B cell (primary cell): ENCODE results near the gene TMEM139. TPM values are rescaled to one million over a fixed set of nuclear protein-coding genes. Genes with fewer than 3 reads are reported as not detected.

Experiments
- ATAC-seq: fragments of 200-7000 bp; cut with Tn5 transposase; one replicate; pipeline ENCODE4 v1.10.0; 2021; ENCODE audit warnings: low read depth, mild to moderate bottlenecking, moderate number of reproducible peaks, moderate library complexity
- CTCF ChIA-PET: fragments of 350-600 bp; sonication (Branson Sonifier 250); formaldehyde crosslinking; loops from one replicate; lab custom pipeline; 2021; ENCODE audit warnings: antibody characterized with exemption, inconsistent platforms; lab: Charles Lee
- POLR2A ChIA-PET: fragments of 350-600 bp; sonication (Branson Sonifier 250); formaldehyde crosslinking; loops from one replicate; lab custom pipeline; 2021; ENCODE audit warnings: antibody characterized with exemption; lab: Charles Lee
- DNase-seq: peaks from one replicate; pipeline ENCODE4 v3.0.0; 2013
- H2AFZ ChIP-seq: 2 replicates; pipeline ENCODE4 v1.6.1; 2012; ENCODE audit warnings: mild to moderate bottlenecking, low read depth, low read length; ENCODE audit not compliant: insufficient read depth, poor library complexity, severe bottlenecking
- H3K27ac ChIP-seq, 2 donors: 1 replicate in 1 of 2; 2 replicates in 1 of 2; pipeline ENCODE4 v1.5.1; 2012 to 2013; ENCODE audit warnings: low read length in 2 of 2, mild to moderate bottlenecking in 2 of 2, moderate library complexity in 1 of 2
- H3K27me3 ChIP-seq, 4 experiments: fragments of 200-600 bp in 1 of 4; sonication (generic) in 1 of 4; replicated peaks in 1 of 4; 1 replicate in 2 of 4; 2 replicates in 2 of 4; pipeline versions ENCODE4 v1.6.1 to v1.7.0; 2013 to 2016; ENCODE audit warnings: low read length in 3 of 4, mild to moderate bottlenecking in 2 of 4, mixed read lengths in 1 of 4, moderate library complexity in 1 of 4; ENCODE audit not compliant: insufficient read depth in 4 of 4, control insufficient read depth in 3 of 4; ENCODE audit errors: control extremely low read depth in 1 of 4
- H3K36me3 ChIP-seq, 2 experiments: replicated peaks in 1 of 2; 1 replicate in 1 of 2; 2 replicates in 1 of 2; pipeline versions ENCODE4 v1.6.1 to v1.7.1; 2013; ENCODE audit warnings: low read length in 1 of 2; ENCODE audit not compliant: insufficient read depth in 2 of 2, control insufficient read depth in 1 of 2; ENCODE audit errors: control extremely low read depth in 1 of 2, extremely low read depth in 1 of 2
- H3K4me1 ChIP-seq, 2 donors: fragments of 200-600 bp in 1 of 2; sonication (generic) in 1 of 2; 1 replicate in 1 of 2; 2 replicates in 1 of 2; pipeline versions ENCODE4 v1.5.1 to v1.6.1; 2013 to 2017; ENCODE audit warnings: low read length in 2 of 2; ENCODE audit not compliant: control insufficient read depth in 2 of 2, insufficient read depth in 2 of 2
- H3K4me2 ChIP-seq: replicated peaks from 2 replicates; pipeline ENCODE3; 2012; ENCODE audit warnings: mild to moderate bottlenecking, low read depth, low read length; ENCODE audit not compliant: poor library complexity, severe bottlenecking
- H3K4me3 ChIP-seq, 5 experiments: fragments of 200-600 bp in 1 of 5; sonication (generic) in 1 of 5; 1 replicate in 3 of 5; 2 replicates in 2 of 5; pipeline versions ENCODE4 v1.5.1 to v1.7.0; 2011 to 2016; ENCODE audit warnings: low read length in 4 of 5, mild to moderate bottlenecking in 4 of 5, low read depth in 2 of 5, control low read depth in 1 of 5, moderate library complexity in 1 of 5; ENCODE audit not compliant: insufficient read depth in 1 of 5; ENCODE audit errors: control extremely low read depth in 1 of 5, extremely low read depth in 1 of 5
- H3K79me2 ChIP-seq: fragments of 200-600 bp; sonication (generic); one replicate; pipeline ENCODE4 v1.6.0; 2016; ENCODE audit warnings: low read length; ENCODE audit not compliant: control insufficient read depth, insufficient read depth
- H3K9ac ChIP-seq: fragments of 200-600 bp; sonication (generic); 2 replicates; pipeline ENCODE4 v1.6.1; 2017; ENCODE audit warnings: mild to moderate bottlenecking, low read length, moderate library complexity
- H3K9me3 ChIP-seq, 3 donors: one replicate each; pipeline versions ENCODE4 v1.6.1 to v1.7.1; 2013; ENCODE audit warnings: low read length in 2 of 3; ENCODE audit not compliant: control insufficient read depth in 2 of 3, insufficient read depth in 1 of 3; ENCODE audit errors: control extremely low read depth in 1 of 3
- H4K20me1 ChIP-seq: 2 replicates; pipeline ENCODE4 v1.6.0; 2012; ENCODE audit warnings: mild to moderate bottlenecking, low read length; ENCODE audit not compliant: insufficient read depth, control insufficient read depth, poor library complexity, severe bottlenecking
- H3K27ac Mint-ChIP-seq: one replicate; pipeline ENCODE4 v1.8.0; 2021; ENCODE audit warnings: mixed read lengths
- H3K27me3 Mint-ChIP-seq: one replicate; pipeline ENCODE4 v1.8.0; 2021; ENCODE audit warnings: mixed read lengths
- H3K4me1 Mint-ChIP-seq: one replicate; pipeline ENCODE4 v1.8.0; 2021; ENCODE audit warnings: mixed read lengths
- H3K4me3 Mint-ChIP-seq: one replicate; pipeline ENCODE4 v1.8.0; 2021; ENCODE audit warnings: mixed read lengths
- H3K9me3 Mint-ChIP-seq: one replicate; pipeline ENCODE4 v1.8.0; 2022; ENCODE audit warnings: mixed read lengths; ENCODE audit not compliant: insufficient read depth
- EZH2 ChIP-seq: IDR thresholded peaks from 2 replicates; pipeline ENCODE4 v1.6.1; 2012; ENCODE audit warnings: borderline replicate concordance, low read depth, mild to moderate bottlenecking, moderate library complexity, low read length; ENCODE audit not compliant: insufficient read depth, poor library complexity, severe bottlenecking
- WGBS: methylation state at CpG from one replicate; pipeline ENCODE4 v1.1.5; 2013; ENCODE audit warnings: missing lambda C conversion rate; ENCODE audit not compliant: insufficient coverage; 5-methylcytosine and 5-hydroxymethylcytosine counted together
- intact Hi-C: fragments of 100-400 bp; cut with micrococcal nuclease; formaldehyde crosslinking; loops from one replicate; pipeline ENCODE4 v1.10.0; 2022
- polyA plus RNA-seq: library from polyadenylated mRNA; depleted of rRNA; stranded (reverse); fragments of >200 nt; gene quantifications from 2 replicates; pipeline ENCODE4 v1.2.3, GENCODE V29; 2012
- total RNA-seq, 2 donors: library from RNA; stranded (reverse); fragments of 120-200 nt in 1 of 2; gene quantifications; 1 replicate in 1 of 2; 2 replicates in 1 of 2; pipeline versions ENCODE4 v1.2.3 to v1.2.4, GENCODE V29; 2013 to 2022
- TF ChIP-seq, protein P1 (sequence below): fragments of 200-600 bp; IDR thresholded peaks from one replicate; pipeline ENCODE4 v1.8.0; 2022; ENCODE audit warnings: antibody characterized with exemption, mild to moderate bottlenecking

Gene TMEM139
- total and polyA plus RNA-seq, 2 donors (not counting 1 experiment from before 2014, with no cell fraction given), result 0.12 TPM; not detected in 1

DNA sequence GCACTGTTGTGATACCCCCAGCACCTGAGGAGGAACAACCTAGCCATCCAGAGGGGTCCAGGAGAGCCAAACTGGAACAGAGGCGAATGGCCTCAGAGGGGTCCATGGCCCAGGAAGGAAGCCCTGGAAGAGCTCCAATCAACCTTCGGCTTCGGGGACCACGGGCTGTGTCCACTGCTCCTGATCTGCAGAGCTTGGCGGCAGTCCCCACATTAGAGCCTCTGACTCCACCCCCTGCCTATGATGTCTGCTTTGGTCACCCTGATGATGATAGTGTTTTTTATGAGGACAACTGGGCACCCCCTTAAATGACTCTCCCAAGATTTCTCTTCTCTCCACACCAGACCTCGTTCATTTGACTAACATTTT is 1.7 kb downstream of the TMEM139 start:
- H3K4me1 ChIP-seq, result peaks cover 44% of the 10 kb centered on the region in 2 donors
- peaks cover 56% of the 10 kb centered on the region for H3K4me1 Mint-ChIP-seq
- no peaks in the 10 kb centered on the region for H3K27me3 Mint-ChIP-seq
- DNase-seq, result no peak
- no peak overlapping the region for H3K4me3 ChIP-seq
- no peak for TF ChIP-seq EZH2
- TF ChIP-seq, protein P1, sequence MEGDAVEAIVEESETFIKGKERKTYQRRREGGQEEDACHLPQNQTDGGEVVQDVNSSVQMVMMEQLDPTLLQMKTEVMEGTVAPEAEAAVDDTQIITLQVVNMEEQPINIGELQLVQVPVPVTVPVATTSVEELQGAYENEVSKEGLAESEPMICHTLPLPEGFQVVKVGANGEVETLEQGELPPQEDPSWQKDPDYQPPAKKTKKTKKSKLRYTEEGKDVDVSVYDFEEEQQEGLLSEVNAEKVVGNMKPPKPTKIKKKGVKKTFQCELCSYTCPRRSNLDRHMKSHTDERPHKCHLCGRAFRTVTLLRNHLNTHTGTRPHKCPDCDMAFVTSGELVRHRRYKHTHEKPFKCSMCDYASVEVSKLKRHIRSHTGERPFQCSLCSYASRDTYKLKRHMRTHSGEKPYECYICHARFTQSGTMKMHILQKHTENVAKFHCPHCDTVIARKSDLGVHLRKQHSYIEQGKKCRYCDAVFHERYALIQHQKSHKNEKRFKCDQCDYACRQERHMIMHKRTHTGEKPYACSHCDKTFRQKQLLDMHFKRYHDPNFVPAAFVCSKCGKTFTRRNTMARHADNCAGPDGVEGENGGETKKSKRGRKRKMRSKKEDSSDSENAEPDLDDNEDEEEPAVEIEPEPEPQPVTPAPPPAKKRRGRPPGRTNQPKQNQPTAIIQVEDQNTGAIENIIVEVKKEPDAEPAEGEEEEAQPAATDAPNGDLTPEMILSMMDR, result no peak
- no peak for ATAC-seq
- H3K9ac ChIP-seq, result no peak overlapping the region
- no peak overlapping the region for H3K4me2 ChIP-seq
- H3K36me3 ChIP-seq, result peaks cover 0 to 6% of the 10 kb centered on the region in 2 experiments
- intact Hi-C loops, result loop anchor here (5.0 kb wide), 2 partner anchors 479 to 616 kb away; partner anchors contain the start of gene TCAF1
- peaks cover 33% of the 10 kb centered on the region for H4K20me1 ChIP-seq
- 96% methylated on average over 4 of the region's 6 CpGs for WGBS
- no peaks in the 10 kb centered on the region for H3K27me3 ChIP-seq
- H3K79me2 ChIP-seq, result peaks cover 32% of the 10 kb centered on the region
- H3K9me3 ChIP-seq, result peaks cover 0 to 6% (median 0%) of the 10 kb centered on the region in 3 donors
- ChIA-PET CTCF (interaction anchor here (1.1 to 1.9 kb wide), 3 partner anchors 13 to 46 kb away, joined by 3 to 10 read pairs (median 5); no protein-coding TSS in a partner anchor), POLR2A (interaction anchor here (1.4 kb wide), 1 partner anchor 95 kb away, joined by 5 read pairs; the partner anchor contains the start of gene ZYX)
- no peak overlapping the region for H2AFZ ChIP-seq
- H3K27ac Mint-ChIP-seq, result peak overlapping the region; percentile 84
- no peaks in the 10 kb centered on the region for H3K9me3 Mint-ChIP-seq
- H3K27ac ChIP-seq, result no peak overlapping the region
- peak overlapping the region; percentile 95 for H3K4me3 Mint-ChIP-seq

DNA sequence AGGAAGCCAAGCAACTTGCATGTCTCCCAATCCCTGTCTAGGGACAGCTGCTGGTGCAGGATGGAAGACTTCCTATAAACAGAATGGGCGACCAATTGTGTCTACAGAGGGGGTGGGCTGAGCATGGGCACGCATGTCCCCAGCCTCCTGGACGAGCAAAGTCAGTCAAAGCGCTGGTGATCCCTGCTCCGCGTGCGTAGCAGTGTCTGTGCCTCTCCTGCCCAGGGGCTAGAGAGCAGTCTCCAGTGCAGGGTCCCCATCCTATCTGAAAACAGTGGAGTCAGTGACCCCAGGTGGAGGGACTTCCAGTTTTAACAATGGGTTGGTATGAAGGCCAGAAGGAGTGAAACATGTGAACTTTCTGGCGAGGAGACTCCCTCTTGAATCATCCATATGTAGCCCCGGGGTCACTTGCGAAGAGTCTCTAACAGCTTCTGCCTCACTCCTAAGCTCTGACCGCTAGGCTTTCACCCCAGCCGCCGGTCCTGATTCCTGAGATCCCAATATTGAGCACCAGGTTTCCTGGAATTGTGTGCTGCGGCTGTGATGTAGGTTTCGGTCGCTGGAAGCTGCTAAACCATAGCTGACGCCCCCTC is 2.7 kb downstream of the TMEM139 start:
- no peak for ATAC-seq
- H3K27ac Mint-ChIP-seq, result peak overlapping the region; percentile 84
- ChIA-PET CTCF (interaction anchor here (0.7 to 1.9 kb wide), 10 partner anchors 9 to 130 kb away, joined by 3 to 10 read pairs (median 4); partner anchors contain the start of gene GSTK1), POLR2A (interaction anchor here (0.7 to 1.7 kb wide), 6 partner anchors 14 to 491 kb away, joined by 3 to 5 read pairs (median 4); partner anchors contain the start of genes EPHB6, GSTK1 and ZYX)
- 90% methylated on average over 17 of the region's 17 CpGs for WGBS
- peaks cover 40% of the 10 kb centered on the region for H4K20me1 ChIP-seq
- peaks cover 59% of the 10 kb centered on the region for H3K4me1 Mint-ChIP-seq
- peak overlapping the region; percentile 62 for H3K9ac ChIP-seq
- peaks cover 42% of the 10 kb centered on the region for H3K79me2 ChIP-seq
- peak overlapping the region; percentile 95 for H3K4me3 Mint-ChIP-seq
- peak overlapping the region; percentile 90 for H2AFZ ChIP-seq
- H3K9me3 Mint-ChIP-seq, result no peaks in the 10 kb centered on the region
- no peaks in the 10 kb centered on the region for H3K27me3 ChIP-seq
- no peaks in the 10 kb centered on the region for H3K27me3 Mint-ChIP-seq
- H3K9me3 ChIP-seq, result peaks cover 0 to 6% (median 0%) of the 10 kb centered on the region in 3 donors
- TF ChIP-seq, protein P1, result no peak
- no peak for TF ChIP-seq EZH2
- DNase-seq, result no peak
- H3K4me1 ChIP-seq, result peaks cover 44% of the 10 kb centered on the region in 2 donors
- intact Hi-C loops, result loop anchor here (5.0 kb wide), 2 partner anchors 480 to 615 kb away; partner anchors contain the start of gene TCAF1
- peak overlapping the region in 4 of 5 experiments; percentile 21 to 56 (median 39) for H3K4me3 ChIP-seq
- peak overlapping the region; percentile 67 to 76 for H3K27ac ChIP-seq
- H3K36me3 ChIP-seq, result peaks cover 0 to 13% of the 10 kb centered on the region in 2 experiments
- H3K4me2 ChIP-seq, result peak overlapping the region; percentile 86
